ENCODE data around the gene ODR4. TPM values are rescaled to one million over a fixed set of nuclear protein-coding genes. Genes with fewer than 3 reads are reported as not detected.

ODR4 gene
- total RNA-seq, 4 donors from 2014 or later, result 25.1 to 35.4 (median 29.9) TPM

GRCh38 chr1:186409091-186409490 lies 33.5 kb downstream of the ODR4 start:
- Histone ChIP-seq H3K36me3 (peaks cover 13 to 15% of the 10 kb centered on the region in 2 donors), H3K9me3 (no peaks in the 10 kb centered on the region), H3K27me3 (no peaks in the 10 kb centered on the region), H3K4me1 (no peaks in the 10 kb centered on the region), H3K4me3 (replicated peaks in 1 of 3) (no peak overlapping the region), H3K27ac (no peak overlapping the region)
- TF ChIP-seq POLR2A (IDR thresholded peaks at IDR 0.05), result no peak
- intact Hi-C loops (cut with DNase I), result no loop called here
- no peak for DNase-seq
- WGBS, 2 donors, result 88 to 93% methylated on average over 3 of the region's 3 CpGs

- H3K4me3 ChIP-seq (replicated peaks in 1 of 3), result no peak overlapping the region
- DNase-seq, result no peak
- H3K36me3 ChIP-seq, result peaks cover 0 to 8% of the 10 kb centered on the region in 2 donors
- H3K4me1 ChIP-seq, result no peaks in the 10 kb centered on the region
- H3K27ac ChIP-seq, result no peak overlapping the region
- H3K9me3 ChIP-seq, result no peaks in the 10 kb centered on the region
- intact Hi-C loops (cut with DNase I), result no loop called here
- WGBS, 2 donors, result 98 to 99% methylated on average over 1 of the region's 1 CpG
- TF ChIP-seq POLR2A (IDR thresholded peaks at IDR 0.05) (no peak), CTCF (IDR thresholded peaks at IDR 0.05) (no peak)
- no peaks in the 10 kb centered on the region for H3K27me3 ChIP-seq
Observed at GRCh38 chr1:186413319-186413718, 37.7 kb downstream of the ODR4 start.

GRCh38 chr1:186418503-186418902 lies 42.9 kb downstream of the ODR4 start:
- peaks cover 5 to 10% of the 10 kb centered on the region in 2 donors for H3K36me3 ChIP-seq
- 65 to 68% methylated on average over 4 of the region's 4 CpGs for WGBS, 2 donors
- DNase-seq, result no peak
- H3K4me3 ChIP-seq (replicated peaks in 1 of 3), result no peak overlapping the region
- no peaks in the 10 kb centered on the region for H3K27me3 ChIP-seq
- TF ChIP-seq POLR2A (IDR thresholded peaks at IDR 0.05) (no peak), CTCF (IDR thresholded peaks at IDR 0.05) (no peak)
- no peaks in the 10 kb centered on the region for H3K9me3 ChIP-seq
- intact Hi-C loops (cut with DNase I), result no loop called here
- no peak overlapping the region for H3K27ac ChIP-seq
- no peaks in the 10 kb centered on the region for H3K4me1 ChIP-seq

GRCh38 chr1:186420311-186420710 lies 44.7 kb downstream of the ODR4 start:
- H3K27ac ChIP-seq, result no peak overlapping the region
- no peak overlapping the region for H3K4me3 ChIP-seq (replicated peaks in 1 of 3)
- H3K4me1 ChIP-seq, result no peaks in the 10 kb centered on the region
- DNase-seq, result no peak
- H3K9me3 ChIP-seq, result no peaks in the 10 kb centered on the region
- TF ChIP-seq CTCF (IDR thresholded peaks at IDR 0.05) (no peak), POLR2A (IDR thresholded peaks at IDR 0.05) (no peak)
- peaks cover 5 to 10% of the 10 kb centered on the region in 2 donors for H3K36me3 ChIP-seq
- no peaks in the 10 kb centered on the region for H3K27me3 ChIP-seq
- intact Hi-C loops (cut with DNase I), result no loop called here

- 75 to 79% methylated on average over 1 of the region's 1 CpG for WGBS, 2 donors
- H3K27me3 ChIP-seq, result no peaks in the 10 kb centered on the region
- intact Hi-C loops (cut with DNase I), result no loop called here
Observed at GRCh38 chr1:186420923-186421322, 45.3 kb downstream of the ODR4 start.

More at GRCh38 chr1:186420923-186421322, 45.3 kb downstream of the ODR4 start:
- Histone ChIP-seq H3K36me3 (peaks cover 5 to 10% of the 10 kb centered on the region in 2 donors), H3K4me3 (replicated peaks in 1 of 3) (no peak overlapping the region), H3K4me1 (no peaks in the 10 kb centered on the region), H3K9me3 (no peaks in the 10 kb centered on the region), H3K27ac (peak overlapping the region in 1 of 3 donors; percentile 33)
- TF ChIP-seq POLR2A (IDR thresholded peaks at IDR 0.05), result no peak
- TF ChIP-seq CTCF (IDR thresholded peaks at IDR 0.05), result no peak
- DNase-seq, result no peak

Data from thyroid gland (tissue), 4 donors.